Measurements from ENCODE around the gene ST13. TPM values are rescaled to one million over a fixed set of nuclear protein-coding genes. Genes with fewer than 3 reads are reported as not detected.

ST13 gene
- total and polyA plus RNA-seq, 9 of the 15 experiments (the other 6 are each of a cell fraction or from before 2014, with no cell fraction given): 53.6 to 311 (median 195) TPM

- TF ChIP-seq RREB1 (CRISPR knock-in tag; IDR thresholded peaks at IDR 0.05) (no peak), ZFP1 (CRISPR knock-in tag; IDR thresholded peaks at IDR 0.05) (no peak), DDX20 (tag; IDR thresholded peaks at IDR 0.05; ENCODE audit: low read depth) (no peak), NKRF (IDR thresholded peaks at IDR 0.05; ENCODE audit: borderline replicate concordance) (peak; percentile 89; the same call in 1 of the 2 replicates), MAZ (CRISPR knock-in tag; conservative IDR thresholded peaks at IDR 0.05 in 1 of 2, IDR thresholded peaks at IDR 0.05 in 1 of 2) (peak; percentile 6 to 30; a peak in 1 of 4 replicates), CTBP1 (IDR thresholded peaks at IDR 0.05; ENCODE audit: borderline replicate concordance) (no peak), E2F6 (IDR thresholded peaks at IDR 0.05; ENCODE audit: borderline replicate concordance in 1 of 2, extremely low read depth in 1 of 2, insufficient read depth in 1 of 2, insufficient read length in 1 of 2, low read depth in 1 of 2, low read length in 1 of 2, poor library complexity in 1 of 2, severe bottlenecking in 1 of 2) (no peak), FOXK2 (conservative IDR thresholded peaks at IDR 0.05 in 1 of 2, IDR thresholded peaks at IDR 0.05 in 1 of 2; ENCODE audit: low read depth in 2 of 2) (peak in 1 of 2 experiments; percentile 56; a peak in 1 of 4 replicates), CHAMP1 (IDR thresholded peaks at IDR 0.05) (no peak), ZBTB17 (CRISPR knock-in tag; IDR thresholded peaks at IDR 0.05) (no peak), NCOA4 (IDR thresholded peaks at IDR 0.05; ENCODE audit: partially characterized antibody) (no peak), MXD1 (CRISPR knock-in tag; IDR thresholded peaks at IDR 0.05; ENCODE audit: borderline replicate concordance, poor library complexity, severe bottlenecking) (no peak), SMAD4 (CRISPR knock-in tag; conservative IDR thresholded peaks at IDR 0.05) (no peak)
Observed at GRCh38 chr22:40856513-40857308, at the start of gene ST13, which contains the start of gene XPNPEP3 (continued).

All from K562 (cell line).